Spinal cord (tissue), 10 donors: Measurements from ENCODE around the gene SLC35D2. TPM values are rescaled to one million over a fixed set of nuclear protein-coding genes. Genes with fewer than 3 reads are reported as not detected.

Experiments
- DNase-seq, 6 donors: peaks; one replicate each; pipeline versions ENCODE4 v3.0.0 to v3.0.0-alpha.2; 2013 to 2015; ENCODE audit warnings: low spot score in 6 of 6, low read depth in 4 of 6
- H3K27ac ChIP-seq: one replicate; pipeline ENCODE4 v1.5.1; 2013; ENCODE audit warnings: low read depth, low read length, control low read depth
- H3K27me3 ChIP-seq: one replicate; pipeline ENCODE4 v1.6.1; 2013; ENCODE audit warnings: low read length; ENCODE audit not compliant: control insufficient read depth, insufficient read depth
- H3K36me3 ChIP-seq: one replicate; pipeline ENCODE4 v1.6.1; 2013; ENCODE audit warnings: low read length; ENCODE audit not compliant: control insufficient read depth, insufficient read depth
- H3K4me1 ChIP-seq: one replicate; pipeline ENCODE4 v1.6.1; 2013; ENCODE audit warnings: low read length; ENCODE audit not compliant: control insufficient read depth, insufficient read depth
- H3K4me3 ChIP-seq: one replicate; pipeline ENCODE4 v1.5.1; 2013; ENCODE audit warnings: low read depth, low read length, control low read depth
- H3K9me3 ChIP-seq: one replicate; pipeline ENCODE4 v1.6.1; 2013; ENCODE audit warnings: low read length; ENCODE audit not compliant: control insufficient read depth, insufficient read depth
- WGBS: methylation state at CpG from one replicate; pipeline ENCODE4 v1.1.5; 2013; ENCODE audit warnings: missing lambda C conversion rate; ENCODE audit not compliant: insufficient coverage; 5-methylcytosine and 5-hydroxymethylcytosine counted together
- polyA plus RNA-seq, 2 donors: library from polyadenylated mRNA; unstranded; fragments of 120-200 nt; gene quantifications; one replicate each; pipeline ENCODE4 v1.2.1, GENCODE V29; 2013; ENCODE audit not compliant: insufficient read length in 2 of 2
- total RNA-seq, 2 donors: library from RNA; depleted of rRNA in 1 of 2; stranded (reverse); fragments of 120-200 nt in 1 of 2; fragments of >200 nt in 1 of 2; gene quantifications; one replicate each; pipeline versions ENCODE4 v1.2.3 to v1.2.4, GENCODE V29; 2013 to 2014
- donor health status: healthy.

The SLC35D2 gene
- total and polyA plus RNA-seq, 4 donors = 8.4 to 17.8 (median 10.9) TPM

DNA sequence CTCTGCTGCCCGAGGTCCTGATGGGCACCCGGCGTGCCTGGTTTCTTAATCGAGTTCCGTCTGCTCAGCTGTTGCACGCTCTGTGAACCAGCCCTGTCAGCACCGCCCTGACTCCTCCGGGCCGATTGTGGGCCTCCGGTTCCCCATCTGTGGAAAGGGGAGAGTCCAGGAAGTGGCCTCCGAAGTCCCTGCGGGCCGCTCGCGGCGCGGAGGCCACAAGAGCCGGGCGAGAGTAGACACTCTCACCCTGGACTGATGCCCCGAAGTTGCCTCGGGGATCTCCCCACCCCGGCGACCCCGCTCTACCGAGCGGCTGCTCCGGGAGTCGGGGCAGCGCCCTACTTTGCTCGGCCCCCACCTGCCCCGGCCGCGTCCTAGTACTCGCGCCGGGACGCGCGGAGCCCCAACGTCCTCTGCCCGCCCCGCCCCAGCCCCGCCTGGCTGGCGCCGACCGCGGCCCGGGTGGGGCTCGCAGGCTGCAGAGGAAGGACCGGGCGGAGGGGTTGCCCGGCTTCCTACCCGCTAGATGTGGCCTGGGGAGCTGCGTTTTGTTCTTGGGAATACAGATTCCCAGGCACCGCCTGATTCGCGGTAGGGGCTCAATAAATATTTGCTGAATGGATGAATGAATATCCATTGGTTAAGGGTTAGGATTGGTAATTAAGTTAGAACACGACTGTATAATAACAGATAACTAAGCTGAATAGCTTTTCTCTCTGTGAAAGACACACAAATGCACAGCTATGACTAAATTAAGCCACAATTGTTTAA lies 35.6 kb upstream of the SLC35D2 start:
- peaks cover 4% of the 10 kb centered on the region for H3K4me1 ChIP-seq
- peak overlapping the region; percentile 98 for H3K27ac ChIP-seq
- no peaks in the 10 kb centered on the region for H3K36me3 ChIP-seq
- H3K27me3 ChIP-seq = no peaks in the 10 kb centered on the region
- peak overlapping the region; percentile 90 for H3K4me3 ChIP-seq
- 0% methylated on average over 57 of the region's 58 CpGs for WGBS
- H3K9me3 ChIP-seq = no peaks in the 10 kb centered on the region
- DNase-seq = peak in 4 of 6 donors; percentile 42 to 79 (median 62)

DNA sequence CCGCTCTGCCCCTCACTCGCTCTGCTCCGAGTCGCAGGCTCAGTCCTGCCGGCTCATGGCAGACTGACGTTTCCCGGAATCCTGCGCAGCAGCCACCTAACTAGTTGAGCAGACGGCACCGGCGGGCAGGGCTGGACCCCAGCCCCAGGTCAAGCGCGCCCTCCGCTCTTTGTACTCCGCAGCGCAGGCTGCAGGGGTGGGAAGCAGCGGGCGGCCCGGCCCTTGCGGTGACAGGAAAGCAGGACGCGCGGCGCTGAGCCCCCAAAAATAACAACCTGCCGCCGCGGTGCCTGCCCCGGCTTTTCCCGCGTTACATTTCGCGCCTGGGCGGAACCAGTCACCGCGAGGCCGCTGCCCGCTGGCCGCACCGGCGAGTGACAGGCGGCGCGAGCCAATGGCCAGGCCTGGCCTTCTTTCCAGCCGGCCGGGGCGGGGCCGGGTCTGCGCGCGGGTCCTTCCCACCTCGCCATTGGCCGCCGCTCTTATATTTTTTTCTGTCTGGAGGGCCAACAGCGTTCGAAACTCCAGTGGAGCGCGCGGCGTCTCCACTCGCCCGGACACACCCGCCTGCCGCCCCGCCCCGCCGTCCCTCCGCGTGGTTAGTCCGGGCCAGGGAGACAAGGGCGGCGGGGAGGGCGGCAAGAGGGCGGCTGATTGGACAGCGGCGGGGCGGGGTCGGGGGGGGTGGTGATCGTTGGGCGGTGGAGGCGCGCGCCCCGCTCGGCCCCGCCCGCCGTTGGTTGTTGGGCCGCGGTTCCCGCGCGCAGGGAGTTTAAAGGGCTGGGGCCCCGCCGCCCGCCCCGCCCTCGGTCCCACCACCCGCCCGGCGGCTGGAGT lies 34.8 kb upstream of the SLC35D2 start, which contains the start of gene ZNF367:
Gene ZNF367, minus strand, starts transcription at position 288 of the 837 bp plus-strand sequence. CDS start 338 bp downstream, outside the sequence.
- Histone ChIP-seq H3K9me3 (no peaks in the 10 kb centered on the region), H3K4me3 (peak within 1 kb of the TSS; percentile 90), H3K27ac (peak within 1 kb of the TSS; percentile 98), H3K36me3 (no peaks in the 10 kb centered on the region), H3K27me3 (no peaks in the 10 kb centered on the region), H3K4me1 (peaks cover 4% of the 10 kb centered on the region)
- 0% methylated on average over 100 of the region's 100 CpGs for WGBS
- peak; percentile 81 to 98 (median 90) for DNase-seq

DNA sequence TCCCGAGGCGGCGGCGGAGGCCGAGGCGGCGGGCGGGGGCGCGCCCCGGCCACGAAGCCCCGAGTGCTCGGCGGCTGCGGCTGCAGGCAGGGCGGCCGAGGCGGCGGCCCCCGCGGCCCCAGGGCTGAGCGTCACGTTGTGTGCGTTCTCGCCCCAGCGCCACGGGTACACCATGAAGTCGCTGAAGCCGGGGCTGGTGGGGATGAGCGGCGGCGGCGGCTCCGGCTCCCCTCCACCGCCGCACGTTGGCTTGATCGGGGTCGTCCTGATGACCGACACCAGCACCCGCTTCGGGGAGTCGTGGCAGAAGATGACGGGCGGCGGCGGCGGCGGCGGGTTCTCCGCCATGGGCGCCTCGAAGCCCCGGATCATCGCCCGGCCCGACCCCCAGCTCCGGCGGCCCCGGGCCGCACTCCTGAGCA lies 34.2 kb upstream of the SLC35D2 start:
- Histone ChIP-seq H3K4me3 (peak overlapping the region; percentile 85), H3K36me3 (no peaks in the 10 kb centered on the region), H3K4me1 (peaks cover 4% of the 10 kb centered on the region), H3K27ac (peak overlapping the region; percentile 88), H3K9me3 (no peaks in the 10 kb centered on the region), H3K27me3 (no peaks in the 10 kb centered on the region)
- under 1% methylated on average over 62 of the region's 62 CpGs for WGBS
- peak in 1 of 6 donors; percentile 44 for DNase-seq

DNA sequence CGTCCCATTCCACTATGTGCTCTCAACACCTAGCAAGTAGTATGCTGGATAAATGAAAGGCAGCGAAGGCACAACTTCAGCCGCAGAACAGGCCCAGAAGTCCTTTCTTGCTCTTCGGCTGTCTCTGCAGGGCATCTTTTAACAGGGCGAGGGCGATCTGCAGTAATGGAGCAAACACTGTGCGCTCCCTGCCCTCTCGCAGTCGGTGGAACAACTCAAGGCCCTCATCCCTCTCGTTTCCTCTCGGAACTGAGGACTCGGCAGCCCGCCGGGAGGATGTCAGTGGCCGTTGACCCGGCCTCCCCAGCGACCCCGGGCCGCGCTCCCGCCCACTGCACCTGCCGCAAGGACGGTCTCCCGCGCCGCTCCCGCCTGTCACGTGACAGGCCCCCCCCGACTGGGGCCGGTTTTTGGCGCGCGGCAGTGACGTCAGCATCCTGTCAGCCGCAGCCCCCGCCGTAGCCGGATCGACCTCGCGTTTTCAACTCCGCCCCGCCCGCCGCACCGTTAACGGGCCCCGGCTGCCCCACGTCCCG lies 33.6 kb upstream of the SLC35D2 start:
- peaks cover 4% of the 10 kb centered on the region for H3K4me1 ChIP-seq
- no peaks in the 10 kb centered on the region for H3K27me3 ChIP-seq
- H3K4me3 ChIP-seq = peak overlapping the region; percentile 85
- peak overlapping the region; percentile 94 for H3K27ac ChIP-seq
- no peaks in the 10 kb centered on the region for H3K36me3 ChIP-seq
- peak in 5 of 6 donors; percentile 65 to 96 (median 86) for DNase-seq
- WGBS = 0% methylated on average over 50 of the region's 50 CpGs
- H3K9me3 ChIP-seq = no peaks in the 10 kb centered on the region

DNA sequence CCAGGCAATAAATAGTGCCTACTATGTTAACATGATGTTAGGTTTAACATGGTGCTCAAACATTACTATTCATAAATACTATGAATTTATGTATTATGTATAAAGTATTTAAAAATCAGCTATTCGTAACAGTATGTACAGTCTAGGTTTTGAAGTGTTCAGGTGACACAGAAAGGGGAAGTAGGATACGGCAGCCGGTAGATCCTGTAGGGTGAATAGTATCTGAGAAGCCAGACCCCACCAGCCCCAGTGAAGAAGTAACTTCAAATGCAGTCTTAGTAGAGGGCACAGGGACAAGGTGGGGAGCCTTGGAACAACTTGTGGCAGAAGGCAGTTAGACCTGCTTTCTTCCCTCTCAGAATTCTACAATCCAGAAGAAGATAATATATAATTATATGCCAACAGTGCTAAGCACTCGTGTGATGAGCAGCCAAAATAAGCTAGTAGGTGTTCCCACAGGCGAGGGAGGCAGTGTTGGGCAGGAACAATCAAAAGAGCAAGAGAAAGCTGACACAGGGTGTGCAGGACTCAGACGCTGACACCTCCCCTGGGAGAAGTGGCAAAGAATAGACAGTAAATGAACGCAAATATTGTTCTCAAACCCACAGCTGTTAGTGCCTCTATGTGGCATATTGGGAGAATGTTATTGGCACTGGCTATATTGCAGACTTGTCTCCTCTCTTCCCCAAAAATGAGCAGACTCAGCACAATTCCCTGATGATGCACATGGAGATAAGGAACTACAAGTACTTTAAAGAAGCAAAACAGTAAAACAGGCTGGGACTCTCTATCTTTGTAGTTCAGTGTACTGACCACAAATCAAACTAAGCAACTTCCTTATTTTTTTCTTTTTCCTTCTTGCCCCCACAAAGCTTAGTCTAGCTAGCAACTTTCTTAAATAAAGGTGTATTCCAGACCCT lies 30.1 kb upstream of the SLC35D2 start:
- no peak overlapping the region for H3K27ac ChIP-seq
- H3K27me3 ChIP-seq = no peaks in the 10 kb centered on the region
- WGBS = 56% methylated on average over 4 of the region's 7 CpGs
- no peaks in the 10 kb centered on the region for H3K9me3 ChIP-seq
- peak in 2 of 6 donors; percentile 15 to 49 for DNase-seq
- no peak overlapping the region for H3K4me3 ChIP-seq
- H3K4me1 ChIP-seq = peaks cover 4% of the 10 kb centered on the region
- H3K36me3 ChIP-seq = no peaks in the 10 kb centered on the region

DNA sequence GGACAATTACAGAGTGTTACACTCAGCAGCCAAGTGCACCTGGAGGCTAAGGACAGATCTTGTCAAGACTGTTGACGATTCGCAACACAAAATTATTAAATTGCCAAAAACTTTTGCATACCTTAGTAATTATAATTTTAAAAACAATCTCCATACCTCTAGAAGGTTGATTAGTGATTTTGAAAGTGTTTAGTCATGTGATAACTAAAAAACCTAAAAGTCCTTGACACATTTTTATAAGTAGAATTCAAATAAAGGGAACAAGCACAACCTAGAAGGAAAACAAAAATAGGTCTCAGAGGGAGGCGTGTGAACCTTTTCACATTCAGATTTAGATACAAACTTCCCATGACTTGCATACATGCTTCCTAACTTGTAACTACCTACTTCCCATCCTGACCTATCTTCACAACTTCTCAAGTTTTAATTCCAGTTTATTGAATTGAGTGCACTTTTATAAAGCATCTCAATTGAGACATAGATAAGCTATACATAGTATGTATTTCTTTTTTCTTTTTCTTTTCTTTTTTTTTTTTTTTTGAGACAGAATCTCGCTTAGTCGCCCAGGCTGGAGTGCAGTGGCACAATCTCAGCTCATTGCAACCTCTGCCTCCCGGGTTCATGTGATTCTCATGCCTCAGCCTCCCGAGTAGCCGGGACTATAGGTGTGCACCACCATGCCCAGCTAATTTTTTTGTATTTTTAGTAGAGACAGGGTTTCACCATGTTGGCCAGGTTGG lies 28.8 kb upstream of the SLC35D2 start:
- DNase-seq = no peak
- Histone ChIP-seq H3K27me3 (no peaks in the 10 kb centered on the region), H3K4me1 (peaks cover 4% of the 10 kb centered on the region), H3K36me3 (no peaks in the 10 kb centered on the region), H3K4me3 (no peak overlapping the region), H3K9me3 (no peaks in the 10 kb centered on the region), H3K27ac (no peak overlapping the region)
- WGBS = 80% methylated on average over 1 of the region's 8 CpGs

DNA sequence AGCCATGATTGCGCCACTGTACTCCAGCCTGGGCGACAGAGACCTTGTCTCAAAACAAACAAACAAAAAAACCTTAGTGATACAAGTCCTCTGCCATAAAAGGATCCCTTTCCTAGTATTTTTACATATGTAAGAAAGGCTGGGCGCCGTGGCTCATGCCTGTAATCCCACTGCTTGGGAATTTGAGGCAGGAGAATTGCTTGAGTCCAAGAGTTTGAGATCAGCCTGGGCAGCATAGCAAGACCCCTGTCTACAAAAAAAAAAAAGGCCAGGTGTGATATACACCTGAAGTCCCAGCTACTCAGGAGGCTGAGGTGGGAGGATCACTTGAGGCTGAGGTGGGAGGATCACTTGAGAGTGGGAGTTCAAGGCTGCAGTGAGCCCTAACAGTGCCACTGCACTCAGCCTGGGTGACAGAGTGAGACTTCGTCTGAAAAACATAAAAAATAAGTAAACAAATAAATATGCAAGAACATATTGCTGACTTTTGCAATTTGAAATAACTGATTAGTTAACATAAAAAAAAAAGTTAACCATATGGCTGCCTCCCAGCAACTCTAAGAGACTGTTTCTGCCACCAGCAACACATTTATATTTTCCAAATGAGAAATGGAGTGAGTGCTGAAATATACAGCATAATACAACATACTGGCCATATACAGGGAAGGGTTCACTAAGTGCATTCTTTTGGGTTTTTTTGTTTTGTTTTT lies 27.8 kb upstream of the SLC35D2 start:
- Histone ChIP-seq H3K9me3 (no peaks in the 10 kb centered on the region), H3K27ac (no peak overlapping the region), H3K27me3 (no peaks in the 10 kb centered on the region), H3K36me3 (no peaks in the 10 kb centered on the region), H3K4me1 (no peaks in the 10 kb centered on the region), H3K4me3 (no peak overlapping the region)
- DNase-seq = peak in 1 of 6 donors; percentile 49
- no CpG with 5 or more reads among the region's 5 CpGs for WGBS
